Thyroid gland (tissue), 4 donors: ENCODE measurements around the gene KYNU. TPM values are rescaled to one million over a fixed set of nuclear protein-coding genes. Genes with fewer than 3 reads are reported as not detected.

Experiments used
- DNase-seq, 2 donors: peaks; one replicate each; pipeline ENCODE4 v3.0.0-alpha.2; 2019
- H3K27ac ChIP-seq, 3 donors: fragments of 200-600 bp; sonication (generic); 1 replicate in 2 of 3; 2 replicates in 1 of 3; pipeline ENCODE4 v1.5.1; 2016 to 2019; ENCODE audit warnings: mild to moderate bottlenecking in 1 of 3, moderate library complexity in 1 of 3
- H3K27me3 ChIP-seq: fragments of 200-600 bp; sonication (generic); one replicate; pipeline ENCODE4 v1.5.1; 2019
- H3K36me3 ChIP-seq, 2 donors: fragments of 200-600 bp; sonication (generic); one replicate each; pipeline ENCODE4 v1.5.1; 2016 to 2019
- H3K4me1 ChIP-seq, 2 donors: fragments of 200-600 bp; sonication (generic); one replicate each; pipeline ENCODE4 v1.5.1; 2017 to 2019
- H3K4me3 ChIP-seq, 3 donors: fragments of 200-600 bp; sonication (generic); replicated peaks in 1 of 3; 1 replicate in 2 of 3; 2 replicates in 1 of 3; pipeline ENCODE4 v1.5.1; 2016; ENCODE audit warnings: mild to moderate bottlenecking in 1 of 3
- H3K9me3 ChIP-seq: fragments of 200-600 bp; sonication (generic); one replicate; pipeline ENCODE4 v1.5.1; 2017
- POLR2A ChIP-seq, 2 donors: fragments of 450-650 bp; IDR thresholded peaks; one replicate each; pipeline ENCODE4 v1.6.1; 2017; ENCODE audit warnings: antibody characterized with exemption in 2 of 2, mild to moderate bottlenecking in 2 of 2, moderate library complexity in 1 of 2
- WGBS, 2 donors: methylation state at CpG; one replicate each; pipeline ENCODE4 v1.1.5; 2017; 5-methylcytosine and 5-hydroxymethylcytosine counted together
- intact Hi-C: fragments of 100-400 bp; cut with DNase I; formaldehyde crosslinking; loops from one replicate; pipeline ENCODE4 v1.15.1; 2023
- total RNA-seq, 4 donors: library from RNA; depleted of rRNA; stranded (reverse); fragments of >200 nt; gene quantifications; one replicate each; pipeline ENCODE4 v1.2.3, GENCODE V29; 2016
- TF ChIP-seq, protein P1 (sequence below), 6 experiments: fragments of 200-600 bp in 3 of 6; fragments of 450-650 bp in 3 of 6; sonication (generic) in 3 of 6; IDR thresholded peaks; one replicate each; pipeline ENCODE4 v1.5.1; 2016 to 2019; ENCODE audit warnings: antibody characterized with exemption in 6 of 6, mild to moderate bottlenecking in 2 of 6, inconsistent platforms in 1 of 6, moderate library complexity in 1 of 6

Gene KYNU
- total RNA-seq, 4 donors from 2014 or later = 0.93 to 7.8 (median 4.5) TPM

DNA sequence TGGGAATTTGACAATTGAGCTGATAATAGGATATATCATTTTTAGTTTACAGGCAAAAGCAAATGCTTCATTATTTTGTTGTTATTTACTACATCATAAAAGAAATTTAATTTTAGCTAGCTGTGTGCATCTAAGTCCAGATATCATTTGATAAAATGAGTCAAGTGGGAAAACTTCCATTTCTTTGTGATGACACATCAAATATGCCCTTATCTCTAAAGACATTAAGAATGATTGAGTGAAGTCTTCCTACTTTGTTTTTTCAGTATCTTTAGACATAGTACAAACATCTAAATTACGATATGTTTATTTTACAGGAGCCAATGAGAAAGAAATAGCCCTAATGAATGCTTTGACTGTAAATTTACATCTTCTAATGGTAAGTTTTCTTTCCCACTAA is 77.0 kb downstream of the KYNU start:
- intact Hi-C loops = no loop called here
- no peak overlapping the region for H3K4me3 ChIP-seq
- WGBS, 2 donors = 75 to 81% methylated on average over 1 of the region's 1 CpG

DNA sequence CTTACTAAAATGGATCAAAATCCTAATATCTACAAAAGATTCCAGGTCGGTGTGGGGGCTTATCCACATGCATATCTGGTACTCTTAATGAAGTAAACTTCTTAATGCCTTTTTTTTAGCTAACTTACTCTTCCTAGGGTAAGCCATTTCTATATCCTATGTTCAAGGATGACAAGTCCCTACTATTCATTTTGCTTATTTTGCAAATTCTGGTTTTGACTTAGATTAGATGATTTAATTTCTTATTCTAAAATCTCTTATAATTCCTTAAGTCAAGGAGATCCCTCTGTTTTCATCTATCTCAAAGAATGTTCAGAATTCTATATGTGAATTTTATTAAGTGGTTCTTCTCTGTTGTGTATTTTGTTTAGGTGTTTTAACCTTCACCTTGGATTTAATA is 79.7 kb downstream of the KYNU start:
- 75 to 78% methylated on average over 1 of the region's 1 CpG for WGBS, 2 donors
- DNase-seq = no peak
- intact Hi-C loops = no loop called here
- no peaks in the 10 kb centered on the region for H3K27me3 ChIP-seq
- no peaks in the 10 kb centered on the region for H3K36me3 ChIP-seq
- H3K9me3 ChIP-seq = no peaks in the 10 kb centered on the region
- H3K4me3 ChIP-seq = no peak overlapping the region
- no peak overlapping the region for H3K27ac ChIP-seq
- no peaks in the 10 kb centered on the region for H3K4me1 ChIP-seq
- TF ChIP-seq, protein P1, sequence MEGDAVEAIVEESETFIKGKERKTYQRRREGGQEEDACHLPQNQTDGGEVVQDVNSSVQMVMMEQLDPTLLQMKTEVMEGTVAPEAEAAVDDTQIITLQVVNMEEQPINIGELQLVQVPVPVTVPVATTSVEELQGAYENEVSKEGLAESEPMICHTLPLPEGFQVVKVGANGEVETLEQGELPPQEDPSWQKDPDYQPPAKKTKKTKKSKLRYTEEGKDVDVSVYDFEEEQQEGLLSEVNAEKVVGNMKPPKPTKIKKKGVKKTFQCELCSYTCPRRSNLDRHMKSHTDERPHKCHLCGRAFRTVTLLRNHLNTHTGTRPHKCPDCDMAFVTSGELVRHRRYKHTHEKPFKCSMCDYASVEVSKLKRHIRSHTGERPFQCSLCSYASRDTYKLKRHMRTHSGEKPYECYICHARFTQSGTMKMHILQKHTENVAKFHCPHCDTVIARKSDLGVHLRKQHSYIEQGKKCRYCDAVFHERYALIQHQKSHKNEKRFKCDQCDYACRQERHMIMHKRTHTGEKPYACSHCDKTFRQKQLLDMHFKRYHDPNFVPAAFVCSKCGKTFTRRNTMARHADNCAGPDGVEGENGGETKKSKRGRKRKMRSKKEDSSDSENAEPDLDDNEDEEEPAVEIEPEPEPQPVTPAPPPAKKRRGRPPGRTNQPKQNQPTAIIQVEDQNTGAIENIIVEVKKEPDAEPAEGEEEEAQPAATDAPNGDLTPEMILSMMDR (IDR thresholded peaks at IDR 0.05) = no peak
- TF ChIP-seq POLR2A (IDR thresholded peaks at IDR 0.05) = no peak

More for the DNA sequence above, 77.0 kb downstream of the KYNU start:
- TF ChIP-seq, protein P1 (IDR thresholded peaks at IDR 0.05) = no peak
- no peak for TF ChIP-seq POLR2A (IDR thresholded peaks at IDR 0.05)
- no peaks in the 10 kb centered on the region for H3K9me3 ChIP-seq
- H3K4me1 ChIP-seq = no peaks in the 10 kb centered on the region
- no peak overlapping the region for H3K27ac ChIP-seq
- H3K27me3 ChIP-seq = no peaks in the 10 kb centered on the region
- H3K36me3 ChIP-seq = no peaks in the 10 kb centered on the region
- DNase-seq = no peak

DNA sequence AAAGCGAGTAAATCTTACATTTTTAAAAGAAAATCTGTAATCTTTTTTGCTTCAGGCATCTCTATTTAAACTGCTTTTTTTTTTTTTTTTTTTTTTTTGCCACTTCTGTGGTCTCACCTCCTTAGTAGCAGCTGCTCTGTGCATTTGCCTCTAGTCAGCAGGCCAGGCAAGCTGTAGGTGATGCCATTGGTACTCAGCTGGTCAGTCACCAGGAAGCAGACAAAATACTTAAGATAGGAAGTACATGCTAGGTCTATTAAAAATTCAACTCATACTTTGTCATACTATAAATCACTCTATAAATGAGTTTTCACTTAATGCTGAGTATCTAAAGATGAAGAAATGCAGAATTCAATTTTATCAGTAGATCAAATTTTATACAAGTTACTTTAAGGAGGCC is 83.7 kb downstream of the KYNU start:
- TF ChIP-seq, protein P1 (IDR thresholded peaks at IDR 0.05) = no peak
- no peak for TF ChIP-seq POLR2A (IDR thresholded peaks at IDR 0.05)

DNA sequence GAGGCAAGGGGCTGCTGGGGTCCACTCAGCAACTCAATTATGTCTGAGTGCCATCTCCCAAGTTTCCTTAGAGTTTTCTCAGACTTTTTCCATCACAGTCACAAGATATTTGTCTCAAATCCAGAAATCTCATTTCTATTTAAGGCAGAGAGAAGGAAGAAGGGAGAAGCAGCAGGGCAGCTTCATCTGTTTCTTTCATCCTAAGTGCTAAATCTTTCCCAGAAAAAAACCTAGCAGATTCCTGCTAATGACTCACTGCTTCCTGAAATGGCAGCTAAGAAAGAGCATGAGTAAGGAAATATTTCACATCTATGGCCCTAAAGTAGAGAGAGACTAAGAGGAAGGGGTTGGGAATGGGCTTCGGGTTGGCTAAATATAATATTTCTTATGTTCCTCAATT is 88.0 kb downstream of the KYNU start:
- no peak for TF ChIP-seq POLR2A (IDR thresholded peaks at IDR 0.05)
- TF ChIP-seq, protein P1 (IDR thresholded peaks at IDR 0.05) = no peak
- DNase-seq = no peak
- intact Hi-C loops = no loop called here
- Histone ChIP-seq H3K27ac (no peak overlapping the region), H3K36me3 (no peaks in the 10 kb centered on the region), H3K9me3 (no peaks in the 10 kb centered on the region), H3K27me3 (no peaks in the 10 kb centered on the region), H3K4me3 (no peak overlapping the region), H3K4me1 (no peaks in the 10 kb centered on the region)
- 90 to 91% methylated on average over 1 of the region's 1 CpG for WGBS, 2 donors

More for the DNA sequence above, 83.7 kb downstream of the KYNU start:
- no peak for DNase-seq
- Histone ChIP-seq H3K36me3 (no peaks in the 10 kb centered on the region), H3K27ac (no peak overlapping the region), H3K4me3 (no peak overlapping the region), H3K9me3 (no peaks in the 10 kb centered on the region), H3K4me1 (no peaks in the 10 kb centered on the region), H3K27me3 (no peaks in the 10 kb centered on the region)
- 83 to 93% methylated on average over 1 of the region's 1 CpG for WGBS, 2 donors
- intact Hi-C loops = no loop called here

DNA sequence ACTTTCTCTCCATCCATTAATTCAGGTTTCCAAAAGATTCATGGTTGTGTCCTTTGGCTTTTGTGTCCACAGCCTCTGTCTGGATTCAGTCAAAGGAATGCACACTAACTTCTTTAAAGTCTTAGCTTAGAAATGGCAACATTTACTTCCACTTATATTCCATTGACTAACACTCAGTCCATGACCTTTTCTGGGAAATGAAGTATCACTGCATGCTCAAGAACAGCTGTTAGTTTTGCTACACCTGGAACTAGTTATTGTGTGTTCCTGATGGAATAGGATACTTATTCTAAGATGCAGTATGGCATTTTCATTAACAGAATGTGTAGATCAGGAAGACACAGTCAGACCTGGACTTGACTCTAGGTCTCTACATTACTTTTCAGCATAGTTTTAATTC is 88.8 kb downstream of the KYNU start:
- Histone ChIP-seq H3K36me3 (no peaks in the 10 kb centered on the region), H3K9me3 (no peaks in the 10 kb centered on the region), H3K27ac (no peak overlapping the region), H3K4me3 (no peak overlapping the region), H3K27me3 (no peaks in the 10 kb centered on the region), H3K4me1 (no peaks in the 10 kb centered on the region)
- no peak for DNase-seq
- intact Hi-C loops = no loop called here
- TF ChIP-seq, protein P1 (IDR thresholded peaks at IDR 0.05) = no peak
- no peak for TF ChIP-seq POLR2A (IDR thresholded peaks at IDR 0.05)
